CD4-positive, alpha-beta T cell treated with Interleukin-21 for 1 hour (primary cell): ENCODE measurements around the gene ATP6V0D1.

ENCODE experiments used
- DNase-seq: peaks from one replicate; pipeline ENCODE4 v3.0.0-alpha.2; 2020

Gene ATP6V0D1

DNA sequence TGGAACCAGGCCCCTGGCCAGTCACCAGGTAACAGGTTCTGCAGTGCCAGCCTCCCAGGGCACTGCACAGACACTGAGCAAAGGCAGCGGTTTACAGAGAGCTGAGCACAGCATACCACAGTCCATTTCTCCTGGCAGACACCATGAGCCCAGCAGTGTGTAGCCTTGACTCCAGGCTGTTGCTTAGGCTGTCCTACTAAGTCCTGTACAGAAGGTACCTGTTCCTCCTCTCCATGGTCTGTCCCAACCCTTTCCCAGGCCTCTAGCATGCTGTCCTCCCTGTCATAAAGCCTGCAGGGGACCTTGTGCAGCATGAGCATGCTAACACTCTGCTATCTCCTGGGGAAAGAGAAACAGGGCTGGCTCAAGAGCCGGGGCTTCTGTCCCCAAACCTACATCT lies 20.0 kb downstream of the ATP6V0D1 start:
- DNase-seq, result no peak

DNA sequence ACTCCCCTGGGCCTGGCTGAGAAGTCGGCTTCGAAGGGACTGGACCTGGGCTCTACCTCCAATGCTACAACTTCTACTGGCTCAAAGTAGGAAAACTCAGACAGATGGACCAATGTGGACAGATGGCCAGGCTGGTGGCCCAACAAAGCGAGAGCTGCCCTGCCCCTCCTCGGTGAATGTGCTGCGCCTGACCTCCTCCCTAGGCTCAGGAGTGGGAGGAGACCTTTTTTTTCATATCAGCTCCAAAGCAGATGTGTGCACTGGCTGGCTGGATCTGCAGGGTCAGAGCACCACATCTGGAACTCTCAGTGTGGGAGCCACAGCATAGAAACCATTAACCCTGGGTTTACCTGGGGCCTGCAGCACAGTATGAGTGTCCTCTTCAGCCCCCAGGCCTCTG lies 20.8 kb downstream of the ATP6V0D1 start:
- no peak for DNase-seq

DNA sequence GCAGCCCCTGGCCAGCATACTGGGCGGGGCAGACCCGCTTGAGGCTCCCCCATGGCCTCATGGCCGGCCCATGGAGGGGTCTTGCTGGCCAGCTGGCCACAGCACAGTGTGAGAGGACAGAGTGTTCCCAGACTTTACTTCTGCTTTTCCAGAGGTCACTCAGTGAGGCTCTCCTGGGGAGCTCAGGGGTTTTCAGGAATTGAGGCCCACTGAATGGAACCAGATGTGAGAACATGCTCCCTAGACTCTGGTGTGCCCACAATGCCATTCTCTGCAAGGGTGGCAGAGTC lies 21.2 kb downstream of the ATP6V0D1 start:
- DNase-seq, result no peak

DNA sequence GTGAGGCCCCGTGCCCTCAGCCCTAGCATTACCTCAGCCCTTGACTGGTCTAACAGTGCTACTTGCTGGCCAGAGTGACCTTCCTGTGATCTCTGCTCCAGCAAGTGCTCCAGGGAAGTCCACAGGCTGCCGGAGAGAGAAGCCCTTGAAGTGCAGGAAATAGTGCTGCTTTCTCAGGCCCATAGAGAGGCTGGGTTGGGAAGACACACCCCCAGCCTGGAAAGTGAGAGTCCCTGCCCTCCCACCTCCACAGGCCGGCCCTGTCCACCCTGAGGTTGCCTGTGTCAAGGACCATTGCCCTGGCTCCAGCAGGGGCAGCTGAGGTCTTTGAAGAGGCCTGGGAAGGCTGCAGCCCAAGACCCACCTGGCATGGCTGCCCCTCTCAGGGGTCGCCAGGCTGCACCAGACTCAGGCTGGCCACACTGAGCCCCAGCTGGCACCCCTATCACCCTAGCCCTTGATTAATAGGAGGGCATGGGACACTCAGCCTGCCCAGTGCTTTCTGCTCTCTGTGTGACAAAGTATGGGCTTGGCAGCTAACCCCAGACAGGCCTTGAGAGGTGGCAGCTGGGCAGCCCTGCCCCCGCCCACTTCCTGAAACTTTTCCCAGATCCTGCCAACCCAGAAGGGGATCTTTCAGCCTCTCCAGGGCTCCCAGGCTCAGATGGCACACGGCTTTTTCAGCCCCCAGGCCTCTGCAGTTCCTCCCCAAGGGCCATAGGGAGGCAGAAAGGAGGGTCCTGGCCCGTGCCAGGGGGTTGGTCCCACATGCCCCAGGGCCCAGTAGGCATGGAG lies 21.7 kb downstream of the ATP6V0D1 start:
- DNase-seq, result no peak

DNA sequence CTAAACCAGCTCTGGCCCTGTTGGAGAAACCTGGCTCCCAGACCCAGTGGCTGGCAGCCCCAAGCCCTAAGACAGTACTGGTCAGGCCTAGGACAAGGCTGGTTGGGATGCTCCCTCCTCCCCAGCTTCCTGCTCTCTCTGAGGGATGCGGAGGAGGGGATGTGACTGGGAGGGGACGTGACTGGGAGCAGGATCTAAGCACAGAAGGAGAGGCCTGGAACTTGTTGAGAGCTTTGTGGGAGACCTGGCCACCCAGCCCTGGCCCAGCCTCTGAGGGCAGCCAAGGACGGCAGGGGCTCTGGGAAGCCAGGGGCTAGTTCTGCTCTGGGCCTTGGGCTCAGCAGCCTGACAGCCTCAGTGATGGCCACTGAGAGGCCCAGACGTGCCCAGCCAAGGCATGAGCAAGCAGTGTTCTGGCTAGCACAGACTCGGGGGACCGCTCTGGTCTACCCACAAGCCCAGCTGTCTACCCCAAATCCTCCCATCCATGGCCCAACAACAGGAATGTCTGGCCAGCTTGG lies 22.8 kb downstream of the ATP6V0D1 start:
- DNase-seq, result no peak

DNA sequence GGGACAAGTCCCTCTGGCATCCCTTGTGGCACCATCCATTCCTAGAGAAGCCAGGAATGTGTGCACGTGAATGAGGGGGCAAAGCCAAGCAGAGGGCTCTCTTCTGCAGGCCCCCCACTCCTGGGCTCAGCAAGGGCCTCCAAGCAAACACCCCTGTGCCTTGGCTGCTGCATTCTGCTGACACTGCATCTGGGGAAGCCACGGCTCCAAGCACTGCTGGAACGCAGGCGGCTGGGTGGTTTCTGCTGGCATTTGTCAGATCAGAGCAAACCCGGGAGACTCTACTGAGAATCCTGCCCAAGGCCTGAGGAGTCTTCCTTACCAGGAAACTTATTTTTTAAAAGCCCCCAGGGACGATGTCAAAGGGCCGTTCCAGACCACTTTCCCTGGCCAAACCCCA lies 23.3 kb downstream of the ATP6V0D1 start:
- DNase-seq, result no peak

DNA sequence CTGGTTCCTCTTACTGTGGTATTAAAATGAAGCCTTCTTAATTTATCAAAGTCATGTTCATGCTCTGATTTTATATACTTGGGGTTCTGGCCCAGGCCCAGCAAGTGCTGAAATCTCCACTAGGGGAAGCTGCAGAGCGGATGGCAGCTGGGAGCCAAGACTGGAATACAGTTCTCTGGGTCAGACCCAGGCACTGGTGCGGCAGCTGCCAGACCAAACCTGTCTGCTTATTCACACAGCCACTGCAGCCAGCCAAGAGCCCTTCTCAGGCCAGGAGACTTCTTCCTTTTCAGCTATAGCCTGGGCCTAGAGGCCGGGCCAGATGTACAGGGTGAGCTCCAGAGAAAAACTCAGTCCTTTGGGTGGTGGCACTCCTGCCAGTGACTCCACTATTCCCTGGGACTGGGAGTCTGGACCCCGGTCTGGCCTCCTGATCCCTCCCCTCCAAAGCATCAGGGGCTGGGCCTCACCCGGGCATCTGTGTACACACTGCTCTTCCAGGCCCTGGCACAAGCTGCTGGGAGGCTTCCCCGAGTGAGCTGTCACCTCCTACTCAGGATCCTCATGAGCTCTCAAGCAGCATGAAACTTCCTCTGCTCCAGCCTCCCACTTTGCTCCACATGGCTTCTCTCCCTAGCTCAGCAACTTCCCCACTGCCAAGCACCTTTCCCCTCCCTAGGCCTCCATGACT lies 24.4 kb downstream of the ATP6V0D1 start:
- no peak for DNase-seq

DNA sequence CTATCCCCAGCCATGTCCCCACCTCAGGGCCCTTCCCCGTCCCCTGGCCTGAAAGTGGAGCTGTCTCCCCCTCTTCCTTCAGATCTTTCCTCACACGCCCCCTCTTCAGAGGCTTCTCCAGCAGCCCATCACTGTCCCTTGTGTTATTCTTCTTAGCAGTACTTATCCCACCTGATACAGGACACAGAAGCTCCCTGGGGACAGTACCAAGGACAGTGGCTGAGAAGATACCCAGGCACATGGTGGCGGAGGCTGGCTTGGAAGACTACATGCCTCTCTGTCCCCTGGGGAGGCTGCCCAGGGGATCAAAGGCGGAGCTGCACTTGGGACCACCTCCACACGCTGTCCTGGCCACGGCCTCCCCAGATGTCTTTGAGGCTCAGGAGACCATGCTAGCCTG lies 26.1 kb downstream of the ATP6V0D1 start:
- DNase-seq, result no peak

DNA sequence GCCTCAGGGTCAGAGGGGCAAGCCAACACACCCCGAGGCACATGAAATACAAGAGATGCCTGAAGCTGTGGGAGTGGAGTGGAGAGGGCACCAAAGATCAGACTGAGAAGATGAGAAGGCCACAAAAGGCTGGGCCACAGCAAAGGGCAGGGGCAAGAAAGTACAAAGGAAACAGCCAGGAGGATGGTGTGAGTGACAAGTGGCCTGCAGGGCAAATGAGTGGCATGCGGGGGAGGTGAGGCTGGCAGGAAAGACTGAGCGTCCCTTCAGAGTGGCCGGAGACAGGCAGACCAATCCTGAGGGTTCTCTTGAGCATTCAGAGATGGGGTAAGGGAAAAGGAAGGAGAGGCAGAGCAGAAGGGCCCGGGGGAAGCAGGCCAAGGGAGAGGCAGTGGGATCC lies 26.9 kb downstream of the ATP6V0D1 start:
- DNase-seq, result no peak

DNA sequence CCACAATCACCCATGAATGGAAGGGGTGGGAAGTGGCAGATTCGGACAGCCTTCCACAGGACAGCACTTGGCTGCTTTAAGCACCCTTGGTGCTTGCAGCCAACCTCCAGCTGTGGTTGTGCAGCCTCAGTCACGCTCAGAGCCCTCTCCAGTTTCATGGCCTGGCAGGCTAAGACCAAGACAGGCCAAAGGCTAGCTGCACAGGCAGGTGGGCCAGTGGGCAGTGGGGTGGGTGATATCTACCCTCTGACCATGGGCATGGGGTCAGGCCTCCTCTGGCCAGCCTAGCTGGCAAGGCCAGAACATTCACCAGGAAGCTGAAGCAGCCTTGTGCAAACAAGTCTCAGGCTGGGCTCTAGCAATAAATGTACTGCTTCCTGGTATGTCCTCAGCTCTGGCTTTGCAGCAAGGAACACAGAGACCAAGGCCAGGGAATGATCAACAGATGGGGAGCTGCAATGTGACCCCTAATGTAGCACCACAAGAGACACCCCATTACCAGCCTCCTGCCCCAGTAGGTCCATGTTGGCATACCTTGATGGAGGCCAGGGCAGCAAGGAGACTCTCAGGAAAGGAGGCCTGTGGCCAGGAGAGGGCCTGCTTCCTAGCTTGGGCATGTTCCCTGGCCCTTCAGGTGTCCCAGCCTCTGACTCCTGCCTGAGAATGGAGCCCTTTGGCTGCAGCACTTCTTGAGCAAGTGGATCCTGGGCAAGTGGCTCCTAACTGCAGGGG lies 29.1 kb downstream of the ATP6V0D1 start:
- no peak for DNase-seq

DNA sequence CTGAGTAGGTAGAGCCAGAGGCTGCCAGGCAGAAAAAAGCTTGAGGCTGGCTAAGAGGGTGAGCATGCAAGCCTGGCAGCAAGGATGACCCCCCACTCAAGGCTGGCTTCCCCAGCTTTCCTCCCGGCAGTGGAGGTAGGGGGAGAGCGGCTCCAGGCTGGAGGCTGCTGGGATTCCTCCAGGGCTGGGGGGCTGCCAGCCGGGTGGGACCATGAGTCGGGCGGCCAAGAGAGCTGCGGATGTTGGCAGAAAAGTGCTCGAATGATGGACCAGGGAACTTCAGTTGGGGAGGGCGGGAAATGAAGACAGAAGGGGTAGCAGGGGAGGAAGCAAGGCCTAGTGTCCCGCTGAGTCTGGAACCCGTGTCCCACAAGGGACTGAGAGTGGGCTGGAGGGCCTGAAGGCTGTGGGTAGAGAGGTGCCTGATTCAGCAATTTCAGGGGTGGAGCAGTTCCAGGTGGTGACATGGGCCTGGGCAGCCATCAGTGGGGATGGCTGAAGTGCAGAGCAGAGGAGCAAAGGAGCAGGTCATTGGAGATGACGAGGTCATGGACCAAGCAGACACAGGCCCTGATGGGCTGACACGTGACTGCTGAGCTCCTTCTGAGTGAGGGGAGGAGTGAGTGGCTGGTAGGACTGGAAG lies 29.8 kb downstream of the ATP6V0D1 start:
- no peak for DNase-seq

DNA sequence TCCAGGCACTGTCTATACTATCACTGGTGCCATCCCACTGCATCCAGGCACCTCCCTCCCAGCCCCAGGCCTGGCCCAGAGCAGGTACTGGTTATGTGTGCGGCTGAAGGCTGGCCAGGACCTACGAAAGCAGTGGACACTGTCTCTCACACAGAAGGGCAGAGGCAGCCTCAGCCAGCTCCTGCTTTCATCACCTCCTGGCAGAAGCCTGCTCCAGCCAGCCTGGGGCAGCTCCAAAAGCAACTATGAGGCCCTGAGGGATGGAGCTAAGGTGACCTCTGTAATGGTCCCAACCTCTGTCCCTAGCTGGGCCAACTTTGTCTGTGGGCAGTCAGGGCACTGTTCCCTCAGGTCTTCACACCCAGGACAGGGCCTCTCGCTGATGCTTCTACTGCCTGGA lies 31.2 kb downstream of the ATP6V0D1 start:
- DNase-seq, result no peak

DNA sequence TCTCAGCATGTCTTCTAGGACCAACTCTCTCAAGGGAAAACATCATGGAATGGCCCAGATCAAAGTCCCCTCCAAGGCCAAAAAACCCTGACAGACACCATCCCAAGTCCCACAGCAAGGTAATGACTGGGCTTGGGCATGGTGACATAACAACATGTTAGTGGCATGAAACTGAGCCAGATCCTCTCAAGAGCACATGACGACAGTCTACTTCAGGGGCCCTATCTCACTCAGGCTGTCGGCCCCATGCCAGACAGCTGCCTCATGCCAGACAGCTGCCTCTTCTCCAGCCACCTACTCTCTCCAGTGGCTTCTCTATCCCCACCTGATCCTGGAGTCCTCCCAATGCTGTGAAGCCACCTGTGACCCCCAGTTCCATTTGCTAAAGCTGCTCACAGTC lies 31.6 kb downstream of the ATP6V0D1 start:
- DNase-seq, result no peak

DNA sequence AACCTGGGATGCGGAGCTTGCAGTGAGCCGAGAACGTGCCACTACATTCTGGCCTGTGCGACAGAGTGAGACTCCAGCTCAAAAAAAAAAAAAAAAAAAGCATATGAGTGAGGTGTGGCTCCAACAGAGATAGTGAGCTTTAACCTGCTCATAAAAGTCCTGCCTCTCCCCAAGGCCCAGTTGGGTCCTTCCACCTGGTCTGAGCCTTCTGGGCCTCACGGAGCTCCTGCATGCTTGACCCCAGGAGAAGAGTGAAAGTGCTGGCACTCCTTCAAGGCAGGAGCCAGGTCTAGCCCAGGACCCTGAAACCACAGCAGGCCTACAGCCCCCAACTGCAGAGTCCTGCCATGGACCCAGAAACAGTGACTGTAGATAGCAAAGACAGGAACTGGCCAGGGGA lies 32.4 kb downstream of the ATP6V0D1 start:
- no peak for DNase-seq

DNA sequence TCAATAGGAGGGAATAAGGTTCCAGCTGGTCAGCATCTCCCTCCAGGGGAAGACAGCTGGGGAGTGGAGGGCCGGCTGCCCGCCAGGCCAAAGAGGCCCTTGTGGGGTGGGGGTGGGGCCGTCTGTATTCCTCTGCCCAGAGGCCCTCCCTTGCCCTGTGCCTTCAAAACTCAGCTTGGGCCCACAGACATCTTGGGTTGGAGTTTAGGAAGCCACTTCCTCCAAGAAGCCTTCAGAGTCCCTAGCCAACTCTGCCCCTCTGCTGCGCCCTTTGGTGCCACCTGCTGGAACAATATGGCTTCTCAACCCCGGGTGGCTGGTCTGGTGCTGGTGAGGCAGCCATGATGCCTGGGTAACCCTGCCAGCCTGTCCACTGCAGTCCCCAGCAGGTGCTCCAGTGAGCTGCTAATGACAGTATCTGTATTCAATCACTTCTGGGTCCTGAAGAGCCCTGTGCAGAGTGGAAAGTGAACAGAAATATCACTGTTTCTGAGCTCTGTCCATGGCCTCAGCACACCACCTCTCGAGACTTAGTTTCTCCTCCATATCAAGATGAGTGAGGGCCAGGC lies 33.4 kb downstream of the ATP6V0D1 start:
- DNase-seq, result peak; percentile 62

DNA sequence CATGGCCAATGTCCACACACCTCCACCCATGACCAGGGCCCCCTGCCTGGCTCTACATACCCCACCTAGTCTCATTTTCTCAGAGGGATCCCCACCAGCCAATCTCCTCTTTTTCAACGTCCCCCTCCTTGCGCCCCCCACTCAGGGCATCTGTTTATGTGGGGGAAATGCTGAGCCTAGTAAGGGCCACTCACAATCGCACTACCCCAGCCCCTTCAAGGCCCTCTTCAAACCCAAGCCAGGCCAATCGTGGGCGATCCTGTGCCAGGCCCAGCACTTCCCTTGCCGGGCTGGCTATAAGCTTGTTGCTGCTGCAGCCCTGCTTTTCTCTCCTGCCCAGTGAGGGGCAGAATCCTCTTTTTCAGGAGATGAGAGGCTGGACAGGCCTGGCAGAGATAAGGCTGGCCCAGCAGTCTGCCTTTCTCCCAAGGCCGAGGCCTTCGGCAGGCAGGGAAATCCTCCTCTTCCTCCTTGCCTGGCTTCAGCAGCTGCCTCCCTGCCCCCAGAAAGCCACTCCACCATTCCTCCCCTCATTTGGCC lies 33.9 kb downstream of the ATP6V0D1 start:
- no peak for DNase-seq

DNA sequence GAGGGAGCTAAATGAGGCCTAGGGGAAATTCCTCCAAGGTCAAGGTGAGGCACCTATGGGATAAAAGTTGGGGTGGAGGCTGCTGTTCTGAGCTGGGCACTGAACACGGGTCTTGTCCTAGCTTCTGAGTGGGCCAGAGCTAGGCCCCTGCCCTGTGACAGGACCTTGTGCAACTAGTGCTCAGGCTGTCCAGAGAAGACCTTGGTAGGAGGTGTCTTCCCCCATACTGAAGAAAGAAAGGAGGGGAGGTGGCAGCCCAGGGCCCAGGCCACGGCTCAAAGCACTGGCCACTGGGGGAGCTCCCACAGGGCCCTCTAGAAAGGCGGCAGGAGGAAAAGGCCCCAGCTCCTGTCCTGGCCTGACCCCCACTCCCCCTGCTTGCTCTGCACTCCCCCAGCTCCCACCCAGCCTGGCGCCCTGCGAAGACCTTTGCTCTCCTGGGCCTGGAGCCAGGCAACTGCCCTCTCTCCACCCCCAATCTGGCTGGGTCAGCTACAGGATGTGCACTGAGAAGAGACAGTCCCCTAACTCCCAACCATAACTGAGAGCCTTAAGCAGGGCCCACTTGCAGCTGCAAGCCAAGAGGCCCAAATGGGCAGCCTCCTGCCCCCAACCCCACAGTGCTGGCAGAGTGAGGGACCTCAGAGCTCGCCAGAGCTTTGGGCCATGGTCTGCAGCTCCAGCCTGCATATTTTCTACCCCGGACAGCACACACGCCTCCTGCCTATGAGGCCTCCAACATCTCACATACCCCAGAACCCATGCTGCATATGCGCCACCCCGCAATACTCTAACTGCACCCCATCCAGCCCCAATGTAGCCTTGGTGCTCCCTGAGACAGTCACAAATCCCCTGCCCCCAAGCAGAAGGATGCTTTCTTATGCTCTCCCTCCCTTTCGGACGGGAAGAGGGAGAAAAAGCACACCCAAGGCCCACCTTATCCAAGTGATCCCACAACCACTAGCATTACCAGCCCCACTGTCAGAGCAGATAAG lies 34.7 kb downstream of the ATP6V0D1 start:
- DNase-seq, result no peak

DNA sequence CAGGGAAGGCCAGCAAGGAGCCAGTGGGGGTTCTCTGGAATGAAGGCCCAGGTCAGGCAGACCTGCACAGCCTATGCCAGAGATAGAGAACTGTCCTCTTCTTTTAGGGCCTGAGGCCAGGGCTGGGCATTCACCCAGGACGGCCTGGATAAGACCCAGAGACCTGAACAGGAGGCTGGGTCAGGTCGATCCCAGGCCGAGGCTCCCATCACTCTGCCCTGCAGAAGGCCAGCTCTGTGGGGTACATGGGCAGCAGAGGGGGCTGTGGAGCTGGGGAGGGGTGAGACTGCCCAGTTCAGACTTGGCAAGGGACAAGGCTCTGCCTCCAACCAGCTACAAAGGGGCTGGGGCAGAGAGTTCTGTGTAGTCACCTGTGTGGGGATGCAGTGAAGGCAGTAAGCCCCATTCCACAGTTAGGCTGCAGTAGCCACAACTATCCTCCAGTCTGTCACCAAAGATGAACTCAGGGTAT lies 35.5 kb downstream of the ATP6V0D1 start:
- no peak for DNase-seq

DNA sequence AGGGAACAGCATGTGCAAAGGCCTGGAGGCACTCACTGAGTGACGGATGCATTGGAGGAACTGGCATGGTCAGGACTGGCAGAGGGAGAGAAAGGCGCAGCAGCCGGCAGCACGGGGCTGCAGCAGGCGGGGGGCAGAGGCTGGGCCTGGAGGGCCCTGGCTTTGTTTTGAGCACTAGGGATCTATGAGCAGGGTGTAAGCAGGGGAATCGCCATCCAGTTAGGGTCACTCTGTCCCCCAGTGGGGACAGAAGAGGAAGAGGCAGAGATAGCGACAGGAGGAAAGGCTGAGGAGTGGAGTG lies 35.9 kb downstream of the ATP6V0D1 start:
- no peak for DNase-seq

DNA sequence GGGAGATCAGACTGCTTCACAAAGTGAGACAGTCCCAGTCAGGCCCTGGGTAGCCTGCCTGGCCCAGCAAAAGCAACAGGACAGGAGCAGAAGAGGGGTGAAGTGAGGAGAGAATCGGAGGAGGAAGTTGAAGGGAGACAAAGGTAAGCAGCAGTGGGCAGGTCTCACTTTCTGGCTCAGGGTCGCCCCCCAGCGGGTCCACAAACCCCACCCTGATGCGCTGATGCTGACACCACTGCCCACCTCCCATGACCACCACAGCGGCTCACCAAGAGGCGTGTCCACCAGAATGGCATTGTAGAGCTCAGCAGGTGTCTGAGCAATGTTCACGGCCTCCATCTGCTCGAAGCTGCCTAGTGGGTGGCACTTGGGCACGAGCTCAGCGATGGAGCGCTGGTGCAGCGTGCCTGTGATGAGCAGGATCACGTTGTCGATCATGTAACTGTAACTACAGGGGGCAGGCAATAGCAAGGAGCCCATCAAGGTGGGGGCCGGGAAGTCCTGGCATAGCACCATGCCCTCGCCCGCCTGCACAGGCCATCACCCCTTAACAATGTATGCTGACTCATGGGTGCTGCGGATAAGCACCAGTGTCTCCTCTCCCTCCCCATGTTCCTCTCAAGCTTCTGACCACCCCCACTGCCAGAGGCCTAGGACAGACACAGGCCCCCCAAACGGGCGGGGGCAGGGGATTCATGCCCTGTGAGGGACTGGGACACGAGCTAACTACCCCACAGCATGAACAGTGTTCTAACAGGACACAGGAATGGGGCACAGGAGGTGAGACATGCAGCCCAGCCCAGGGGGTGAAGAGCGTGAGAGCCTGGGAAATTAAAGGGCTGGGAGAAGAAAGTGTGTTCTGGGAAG lies 36.5 kb downstream of the ATP6V0D1 start:
- no peak for DNase-seq

DNA sequence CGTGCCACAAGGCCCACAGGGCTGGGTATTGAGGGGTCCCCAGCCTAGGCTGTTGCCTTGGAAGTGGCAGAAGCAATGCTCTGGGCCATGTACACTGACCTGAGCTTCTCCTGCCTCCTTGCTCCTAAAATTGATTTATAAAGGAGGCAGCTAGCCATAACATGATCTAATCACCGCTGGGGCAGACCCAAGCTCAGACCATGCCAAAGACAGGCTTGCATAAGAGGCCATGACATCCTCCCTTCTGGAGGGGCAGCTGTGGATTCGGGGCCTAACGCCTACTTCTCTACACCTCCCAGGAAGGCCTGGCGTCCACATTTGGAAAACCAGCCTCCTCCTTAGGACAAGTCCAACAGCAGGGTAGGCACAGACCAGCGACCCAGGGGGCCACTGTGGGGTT lies 37.7 kb downstream of the ATP6V0D1 start:
- DNase-seq, result no peak
